ENCODE results near the gene PJA2.

- TF ChIP-seq CTCF (IDR thresholded peaks at IDR 0.05) (no peak), POLR2A (IDR thresholded peaks at IDR 0.05) (no peak)
Measured at GRCh38 chr5:109412981-109413402, 3.2 kb upstream of the PJA2 start.
